Measurements from ENCODE around the gene AMZ1. TPM values are rescaled to one million over a fixed set of nuclear protein-coding genes. Genes with fewer than 3 reads are reported as not detected.

Gene AMZ1
- total and polyA plus RNA-seq, 10 of the 15 experiments (the other 5 are each of a cell fraction or from before 2014, with no cell fraction given) = 0.02 to 2.0 (median 0.69) TPM

DNA sequence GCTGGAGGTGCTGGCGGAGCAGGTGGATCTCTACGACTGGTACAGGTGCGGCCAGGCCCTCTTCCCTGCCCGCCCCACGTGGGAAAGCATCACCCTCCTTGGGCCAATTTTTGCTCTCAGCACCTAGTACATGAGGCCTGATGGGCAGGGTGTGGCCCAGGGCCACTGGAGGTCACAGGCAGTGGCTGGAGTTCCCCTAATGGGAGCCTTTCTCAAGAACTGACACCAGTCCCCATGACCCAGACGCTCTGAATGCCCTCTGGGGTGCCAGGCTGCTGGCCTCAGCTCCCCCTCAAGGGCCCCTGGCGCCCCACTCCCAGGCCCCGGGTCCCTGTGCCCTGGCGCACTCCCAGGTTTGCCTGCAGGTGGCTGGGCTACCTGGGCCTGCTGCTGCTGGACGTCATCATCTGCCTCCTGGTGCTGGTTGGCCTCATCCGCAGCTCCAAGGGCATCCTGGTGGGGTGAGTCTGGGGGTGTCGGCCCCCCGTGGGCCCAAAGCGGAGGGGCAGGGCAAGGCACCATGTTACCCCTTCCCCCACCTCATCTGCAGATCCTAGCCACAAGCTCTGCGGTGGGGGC, 40.3 kb upstream of the AMZ1 start:
- Histone ChIP-seq H3K9me3 (replicated peaks; ENCODE audit: control insufficient read depth, insufficient read depth, low read length) (no peaks in the 10 kb centered on the region), H2AFZ (ENCODE audit: control insufficient read depth, low read depth, low read length) (no peak overlapping the region), H3K9ac (ENCODE audit: control insufficient read depth, insufficient read depth, low read length) (no peak overlapping the region), H3K4me2 (ENCODE audit: control insufficient read depth, insufficient read depth) (no peak overlapping the region), H3K4me3 (no peak overlapping the region), H4K20me1 (ENCODE audit: control insufficient read depth, insufficient read depth) (no peaks in the 10 kb centered on the region), H3K27me3 (replicated peaks in 1 of 2; ENCODE audit: control insufficient read depth in 2 of 2, insufficient read depth in 2 of 2, low read length in 1 of 2) (no peaks in the 10 kb centered on the region), H3K36me3 (ENCODE audit: control insufficient read depth in 2 of 2, insufficient read depth in 2 of 2, low read length in 1 of 2) (peaks cover 0 to 11% of the 10 kb centered on the region in 2 experiments; a peak in 3 of 4 replicates), H3K27ac (ENCODE audit: control insufficient read depth, insufficient read depth) (no peak overlapping the region), H3K79me2 (ENCODE audit: control insufficient read depth, insufficient read depth, low read length) (peaks cover 4% of the 10 kb centered on the region; the same call in 1 of the 2 replicates), H3K4me1 (ENCODE audit: control insufficient read depth, insufficient read depth, low read length) (peaks cover 15% of the 10 kb centered on the region)
- no TSS peak for BruUV-seq (replicated peaks)
- TF ChIP-seq PAX5 (IDR thresholded peaks at IDR 0.05; ENCODE audit: borderline replicate concordance, low read depth, low read length) = no peak
- TF ChIP-seq SUPT20H (IDR thresholded peaks at IDR 0.05; ENCODE audit: borderline replicate concordance, control insufficient read depth, low read depth, low read length) = no peak
- no peak for TF ChIP-seq IRF4 (IDR thresholded peaks at IDR 0.05; ENCODE audit: low read depth, low read length)
- TF ChIP-seq EZH2 (IDR thresholded peaks at IDR 0.05; ENCODE audit: borderline replicate concordance, control insufficient read depth, low read depth, low read length) = no peak
- no peak for TF ChIP-seq TBL1XR1 (IDR thresholded peaks at IDR 0.05; ENCODE audit: low read depth, low read length)
- TF ChIP-seq SIX5 (IDR thresholded peaks at IDR 0.05; ENCODE audit: low read depth, low read length, severe bottlenecking) = no peak
- no peak for TF ChIP-seq NFYB (IDR thresholded peaks at IDR 0.05; ENCODE audit: insufficient read depth, low read depth, low read length)
- TF ChIP-seq SMAD1 (IDR thresholded peaks at IDR 0.05; ENCODE audit: low read depth, partially characterized antibody) = no peak
- no peak for TF ChIP-seq YY1 (IDR thresholded peaks at IDR 0.05; ENCODE audit: low read depth, low read length)
- ATAC-seq (no peak), FAIRE-seq (no peak), DNase-seq (ENCODE audit: low read depth, low spot score) (no peak)
- intact Hi-C loops (cut with micrococcal nuclease; ENCODE audit: unreplicated experiment) (no loop called here), in situ Hi-C loops (cut with MboI) (no loop called here)
- ChIA-PET CTCF (interaction anchor here (1.1 kb wide), 1 partner anchor 33 kb away, joined by 3 read pairs; no protein-coding TSS in a partner anchor), SMC1A (ENCODE audit: uncharacterized antibody, unreplicated experiment) (interaction anchor here (0.5 kb wide), 1 partner anchor 41 kb away, joined by 3 read pairs; no protein-coding TSS in a partner anchor), RAD21 (ENCODE audit: unreplicated experiment) (no interaction called here), POLR2A (no interaction called here)
- 92% methylated on average over 15 of the region's 15 CpGs for WGBS (ENCODE audit: insufficient coverage, insufficient replicate concordance, low lambda C conversion rate, missing lambda C conversion rate)

Data from GM12878 (cell line).